Lower leg skin (tissue), 4 donors: ENCODE measurements around the gene SH2D3C. TPM values are rescaled to one million over a fixed set of nuclear protein-coding genes. Genes with fewer than 3 reads are reported as not detected.

Experiments
- DNase-seq, 2 donors: peaks; one replicate each; pipeline ENCODE4 v3.0.0-alpha.2; 2019; ENCODE audit warnings: low spot score in 2 of 2
- H3K4me3 ChIP-seq: fragments of 200-600 bp; sonication (generic); 2 replicates; pipeline ENCODE4 v1.5.1; 2017; ENCODE audit warnings: mild to moderate bottlenecking, low read depth; ENCODE audit not compliant: poor library complexity, severe bottlenecking
- CTCF ChIP-seq, 3 donors: fragments of 450-650 bp; IDR thresholded peaks; one replicate each; pipeline ENCODE4 v1.5.1; 2016; ENCODE audit warnings: antibody characterized with exemption in 3 of 3, mild to moderate bottlenecking in 3 of 3, moderate library complexity in 2 of 3
- POLR2A ChIP-seq, 2 donors: fragments of 450-650 bp; IDR thresholded peaks; one replicate each; pipeline ENCODE4 v1.6.1; 2016 to 2017; ENCODE audit warnings: antibody characterized with exemption in 2 of 2, mild to moderate bottlenecking in 1 of 2, moderate library complexity in 1 of 2
- WGBS, 2 donors: methylation state at CpG; one replicate each; pipeline ENCODE4 v1.1.5; 2018; 5-methylcytosine and 5-hydroxymethylcytosine counted together
- intact Hi-C: fragments of 100-400 bp; cut with DNase I; formaldehyde crosslinking; loops from one replicate; pipeline ENCODE4 v1.15.0; 2023; ENCODE audit warnings: low total_unique reads
- total RNA-seq, 4 donors: library from RNA; depleted of rRNA; stranded (reverse); fragments of >200 nt; gene quantifications; one replicate each; pipeline ENCODE4 v1.1.0, GENCODE V29; 2016

The SH2D3C gene
- total RNA-seq, 4 donors from 2014 or later: 1.9 to 8.5 (median 5.3) TPM

GRCh38 chr9:127809002-127809539 lies 30.6 kb upstream of the SH2D3C start:
- TF ChIP-seq POLR2A (IDR thresholded peaks at IDR 0.05) (no peak), CTCF (IDR thresholded peaks at IDR 0.05) (no peak)
- H3K4me3 ChIP-seq: no peak overlapping the region
- intact Hi-C loops: no loop called here

DNA sequence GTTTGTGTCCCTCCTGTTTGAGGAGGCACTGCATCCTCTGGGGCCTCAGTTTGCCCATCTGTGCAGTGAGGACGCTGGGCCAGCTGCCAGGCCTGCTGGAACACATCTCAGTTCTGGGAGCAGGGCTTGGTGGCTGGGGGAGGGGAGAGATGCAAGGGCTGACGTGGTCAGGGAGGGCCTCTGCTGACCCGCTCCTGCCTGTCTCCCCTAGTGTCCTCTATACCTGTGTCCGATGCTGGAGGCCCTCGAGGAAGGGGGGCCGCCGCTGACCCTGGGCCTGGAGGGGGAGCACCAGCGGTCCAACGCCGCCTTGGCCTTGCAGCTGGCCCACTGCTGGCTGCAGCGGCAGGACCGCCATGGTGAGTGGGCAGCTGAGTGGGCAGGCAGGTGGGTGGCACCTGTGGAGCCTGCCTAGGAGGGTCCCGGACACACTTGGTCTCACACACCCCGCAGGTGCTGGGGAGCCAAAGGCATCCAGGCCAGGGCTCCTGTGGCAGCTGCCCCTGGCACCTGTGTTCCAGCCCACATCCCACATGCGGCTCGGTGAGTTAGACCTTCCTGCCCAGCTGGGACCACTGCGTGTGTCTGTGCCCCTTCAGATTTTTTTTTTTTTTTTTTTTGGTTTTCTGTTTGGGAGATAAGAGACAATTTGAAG lies 30.0 kb upstream of the SH2D3C start:
- no peak overlapping the region for H3K4me3 ChIP-seq
- DNase-seq: no peak
- intact Hi-C loops: no loop called here
- TF ChIP-seq POLR2A (IDR thresholded peaks at IDR 0.05): no peak
- no peak for TF ChIP-seq CTCF (IDR thresholded peaks at IDR 0.05)
- 93 to 96% methylated on average over 13 to 16 of the region's 17 CpGs for WGBS, 2 donors

More at GRCh38 chr9:127809002-127809539, 30.6 kb upstream of the SH2D3C start:
- DNase-seq: no peak
- WGBS, 2 donors: 59 to 71% methylated on average over 8 to 9 of the region's 9 CpGs

GRCh38 chr9:127806871-127807270 lies 28.4 kb upstream of the SH2D3C start:
- TF ChIP-seq POLR2A (IDR thresholded peaks at IDR 0.05): no peak
- no peak for TF ChIP-seq CTCF (IDR thresholded peaks at IDR 0.05)
- DNase-seq: no peak
- no peak overlapping the region for H3K4me3 ChIP-seq
- intact Hi-C loops: no loop called here
- WGBS, 2 donors: 94 to 97% methylated on average over 8 to 14 of the region's 14 CpGs

DNA sequence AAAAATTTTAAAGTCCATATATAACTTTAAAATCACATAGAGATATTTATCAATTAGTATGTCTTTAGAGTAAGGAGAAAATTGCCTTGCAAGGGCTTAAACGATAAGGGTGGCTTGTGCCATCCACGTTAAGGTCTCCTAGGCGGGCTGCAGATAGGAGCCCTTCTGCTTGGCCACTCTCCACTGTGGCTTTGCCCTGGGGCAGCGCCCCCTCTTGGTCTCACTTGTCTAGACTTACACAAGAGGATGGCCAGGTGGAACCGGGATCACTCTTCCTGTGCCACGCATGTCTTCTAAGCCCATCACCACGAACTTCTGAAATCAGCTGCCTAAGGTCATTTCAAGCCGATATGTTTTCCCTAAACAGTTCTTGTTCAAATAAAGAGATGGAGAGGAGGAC lies 27.2 kb upstream of the SH2D3C start:
- 84 to 88% methylated on average over 8 of the region's 8 CpGs for WGBS, 2 donors
- no peak overlapping the region for H3K4me3 ChIP-seq
- intact Hi-C loops: no loop called here
- DNase-seq: no peak
- TF ChIP-seq POLR2A (IDR thresholded peaks at IDR 0.05) (no peak), CTCF (IDR thresholded peaks at IDR 0.05) (no peak)

DNA sequence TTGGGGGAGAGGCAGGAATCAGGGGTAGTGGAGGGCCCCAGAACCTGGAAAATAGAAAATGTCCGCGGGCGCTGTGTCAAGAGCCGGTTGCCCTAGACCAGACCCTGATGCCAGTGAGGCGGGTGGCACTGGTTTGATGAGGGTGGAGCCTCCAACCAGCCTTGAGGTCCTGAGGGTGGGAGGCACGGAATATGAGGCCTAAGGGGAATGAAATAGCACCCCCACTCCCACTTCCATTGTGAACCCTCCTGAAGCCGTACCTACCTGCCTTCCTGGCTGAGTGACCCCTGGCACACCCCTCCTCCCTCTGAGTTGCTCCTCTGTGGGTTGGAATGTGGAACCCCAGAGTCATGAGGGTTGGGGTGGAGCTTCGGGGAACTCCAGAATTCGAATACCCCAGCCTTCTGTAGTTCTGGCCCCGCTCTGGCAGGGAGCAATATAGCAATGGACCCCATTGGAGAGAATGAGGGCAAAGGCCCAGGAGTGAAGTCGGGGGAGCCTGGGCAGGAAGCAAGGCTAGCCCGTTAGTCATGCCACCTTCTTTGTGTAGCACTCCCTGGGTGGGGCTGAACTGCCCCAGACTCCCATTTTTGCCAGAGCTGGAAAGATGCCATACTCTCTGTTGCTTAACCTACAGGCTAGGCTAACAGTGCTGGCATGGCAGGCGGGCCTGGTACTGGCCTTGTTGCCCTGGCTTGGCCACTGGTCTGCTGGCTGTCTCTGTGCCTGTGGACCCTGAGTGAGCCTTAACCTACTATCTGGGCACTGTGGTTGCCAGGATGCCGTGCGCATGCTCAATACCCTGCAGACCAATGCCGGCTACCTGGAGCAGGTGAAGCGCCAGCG lies 25.3 kb upstream of the SH2D3C start:
- H3K4me3 ChIP-seq: peak overlapping the region; percentile 24
- WGBS, 2 donors: 37% methylated on average over 18 of the region's 18 CpGs
- DNase-seq: no peak
- intact Hi-C loops: no loop called here
- TF ChIP-seq CTCF (IDR thresholded peaks at IDR 0.05) (no peak), POLR2A (IDR thresholded peaks at IDR 0.05) (no peak)
